ENCODE results near the gene TPPP2.

TPPP2 gene

GRCh38 chr14:21025371-21026273, 4.4 kb upstream of the TPPP2 start:
- peaks cover 0 to 2% (median 0%) of the 10 kb centered on the region in 4 experiments for H3K36me3 ChIP-seq (ENCODE audit: control insufficient read depth in 4 of 4, insufficient read depth in 4 of 4, low read length in 3 of 4)
- DNase-seq, result peak in 2 of 3 donors; percentile 25 to 64
- H3K4me1 ChIP-seq (ENCODE audit: control extremely low read depth in 1 of 4, control insufficient read depth in 4 of 4, insufficient read depth in 4 of 4, low read length in 3 of 4), result peaks cover 3 to 26% (median 12%) of the 10 kb centered on the region in 4 experiments
- ChIA-PET CTCF (interaction anchor here (1.0 to 5.5 kb wide), 5 partner anchors 9 to 167 kb away, joined by 3 to 63 read pairs (median 3); no protein-coding TSS in a partner anchor), POLR2A (interaction anchor here (1.6 kb wide), 1 partner anchor 19 kb away, joined by 3 read pairs; no protein-coding TSS in a partner anchor)
- WGBS (ENCODE audit: insufficient coverage), result 5% methylated on average over 34 of the region's 58 CpGs
- H3K27me3 ChIP-seq (replicated peaks in 2 of 5; ENCODE audit: control insufficient read depth in 4 of 5, insufficient read depth in 5 of 5, low read length in 4 of 5), result peaks cover 0 to 23% (median 6%) of the 10 kb centered on the region in 5 experiments
- H3K4me3 ChIP-seq (ENCODE audit: control insufficient read depth in 1 of 7, extremely low read depth in 1 of 7, insufficient read depth in 4 of 7, low read depth in 2 of 7, low read length in 6 of 7), result peak overlapping the region; percentile 42 to 89 (median 62)
- peak overlapping the region in 1 of 2 experiments; percentile 40 for H3K27ac ChIP-seq (ENCODE audit: insufficient read depth in 1 of 2, low read depth in 1 of 2, low read length in 2 of 2, poor library complexity in 1 of 2, severe bottlenecking in 2 of 2)
- no peaks in the 10 kb centered on the region for H3K9me3 ChIP-seq (ENCODE audit: control extremely low read depth in 1 of 5, control insufficient read depth in 4 of 5, insufficient read depth in 2 of 5, low read depth in 1 of 5, low read length in 4 of 5)

DNA sequence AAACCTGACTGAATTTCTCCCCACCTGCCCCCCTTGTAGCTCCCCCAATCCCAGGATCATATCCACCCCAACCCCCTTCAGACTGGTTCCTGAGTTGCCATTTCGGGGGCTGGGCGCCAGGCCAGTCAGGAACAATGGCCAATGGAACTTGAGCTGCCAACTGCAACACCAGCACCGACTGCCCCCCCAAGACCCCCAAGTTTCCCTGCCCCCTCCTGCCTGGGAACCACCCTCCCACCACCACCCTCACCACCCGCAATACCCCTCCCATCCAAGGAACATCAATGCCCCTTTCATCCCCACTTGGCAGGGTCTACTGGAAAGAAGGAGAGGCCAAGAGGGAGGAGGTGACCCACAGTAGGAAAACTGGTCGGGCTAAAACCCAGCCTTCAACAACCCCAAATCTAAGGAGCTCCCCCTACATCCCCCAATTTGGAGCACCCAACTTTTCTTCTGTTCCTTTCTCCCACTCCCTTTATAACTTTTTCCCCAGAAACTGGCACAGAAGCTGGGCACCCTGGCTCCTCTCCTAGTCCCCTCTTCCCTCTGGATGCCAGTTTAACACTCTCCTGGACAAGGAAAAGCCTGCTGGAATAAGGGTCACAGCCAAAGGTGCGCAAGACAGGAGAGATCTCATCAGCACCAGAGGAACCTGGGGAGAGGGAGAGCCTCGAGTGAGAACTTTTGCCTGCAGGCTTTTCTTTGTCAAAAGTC, 3.6 kb upstream of the TPPP2 start:
- 63% methylated on average over 2 of the region's 7 CpGs for WGBS (ENCODE audit: insufficient coverage)
- peaks cover 3 to 26% (median 12%) of the 10 kb centered on the region in 4 experiments for H3K4me1 ChIP-seq (ENCODE audit: control extremely low read depth in 1 of 4, control insufficient read depth in 4 of 4, insufficient read depth in 4 of 4, low read length in 3 of 4)
- no peak overlapping the region for H3K27ac ChIP-seq (ENCODE audit: insufficient read depth in 1 of 2, low read depth in 1 of 2, low read length in 2 of 2, poor library complexity in 1 of 2, severe bottlenecking in 2 of 2)
- H3K4me3 ChIP-seq (ENCODE audit: control insufficient read depth in 1 of 7, extremely low read depth in 1 of 7, insufficient read depth in 4 of 7, low read depth in 2 of 7, low read length in 6 of 7), result peak overlapping the region in 1 of 7 experiments; percentile 89
- CTCF ChIA-PET, result interaction anchor here (1.0 to 5.5 kb wide), 5 partner anchors 10 to 167 kb away, joined by 3 to 63 read pairs (median 3); no protein-coding TSS in a partner anchor
- POLR2A ChIA-PET, result interaction anchor here (1.6 kb wide), 1 partner anchor 18 kb away, joined by 3 read pairs; no protein-coding TSS in a partner anchor
- peaks cover 0 to 2% (median 0%) of the 10 kb centered on the region in 4 experiments for H3K36me3 ChIP-seq (ENCODE audit: control insufficient read depth in 4 of 4, insufficient read depth in 4 of 4, low read length in 3 of 4)
- peaks cover 0 to 18% (median 6%) of the 10 kb centered on the region in 5 experiments for H3K27me3 ChIP-seq (replicated peaks in 2 of 5; ENCODE audit: control insufficient read depth in 4 of 5, insufficient read depth in 5 of 5, low read length in 4 of 5)
- DNase-seq, result no peak
- no peaks in the 10 kb centered on the region for H3K9me3 ChIP-seq (ENCODE audit: control extremely low read depth in 1 of 5, control insufficient read depth in 4 of 5, insufficient read depth in 2 of 5, low read depth in 1 of 5, low read length in 4 of 5)

- 73% methylated on average over 3 of the region's 3 CpGs for whole genome bisulfite sequencing (ENCODE audit: insufficient coverage)
- Histone ChIP-seq H3K4me1 (ENCODE audit: control extremely low read depth in 1 of 4, control insufficient read depth in 4 of 4, insufficient read depth in 4 of 4, low read length in 3 of 4) (peaks cover 3 to 26% (median 12%) of the 10 kb centered on the region in 4 experiments), H3K36me3 (ENCODE audit: control insufficient read depth in 4 of 4, insufficient read depth in 4 of 4, low read length in 3 of 4) (no peaks in the 10 kb centered on the region), H3K4me3 (ENCODE audit: control insufficient read depth in 1 of 7, extremely low read depth in 1 of 7, insufficient read depth in 4 of 7, low read depth in 2 of 7, low read length in 6 of 7) (no peak overlapping the region), H3K27ac (ENCODE audit: insufficient read depth in 1 of 2, low read depth in 1 of 2, low read length in 2 of 2, poor library complexity in 1 of 2, severe bottlenecking in 2 of 2) (no peak overlapping the region), H3K27me3 (replicated peaks in 2 of 5; ENCODE audit: control insufficient read depth in 4 of 5, insufficient read depth in 5 of 5, low read length in 4 of 5) (peaks cover 0 to 21% (median 6%) of the 10 kb centered on the region in 5 experiments), H3K9me3 (ENCODE audit: control extremely low read depth in 1 of 5, control insufficient read depth in 4 of 5, insufficient read depth in 2 of 5, low read depth in 1 of 5, low read length in 4 of 5) (no peaks in the 10 kb centered on the region)
- no peak for DNase-seq
- POLR2A ChIA-PET, result interaction anchor here (1.6 kb wide), 1 partner anchor 17 kb away, joined by 3 read pairs; no protein-coding TSS in a partner anchor
- CTCF ChIA-PET, result interaction anchor here (1.0 to 5.5 kb wide), 5 partner anchors 10 to 168 kb away, joined by 3 to 63 read pairs (median 3); no protein-coding TSS in a partner anchor
These were observed 3.1 kb upstream of the TPPP2 start for GRCh38 chr14:21026988-21027315.

DNA sequence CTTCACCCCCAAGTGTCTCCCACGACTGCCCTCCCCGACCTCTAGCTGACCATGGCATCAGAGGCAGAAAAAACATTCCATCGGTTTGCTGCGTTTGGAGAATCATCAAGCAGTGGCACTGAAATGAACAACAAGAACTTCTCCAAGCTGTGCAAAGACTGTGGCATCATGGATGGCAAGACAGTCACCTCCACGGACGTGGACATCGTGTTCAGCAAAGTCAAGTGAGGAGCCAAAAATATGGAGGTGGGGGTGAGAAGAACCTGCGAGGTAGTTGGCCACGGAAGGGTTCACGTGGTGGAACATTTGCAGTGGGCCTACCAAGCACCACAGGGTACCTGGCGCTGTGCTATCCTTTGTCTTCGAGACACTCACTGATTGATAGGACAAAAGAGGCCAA, 514 bp downstream of the TPPP2 start:
- POLR2A ChIA-PET, result no interaction called here

DNA sequence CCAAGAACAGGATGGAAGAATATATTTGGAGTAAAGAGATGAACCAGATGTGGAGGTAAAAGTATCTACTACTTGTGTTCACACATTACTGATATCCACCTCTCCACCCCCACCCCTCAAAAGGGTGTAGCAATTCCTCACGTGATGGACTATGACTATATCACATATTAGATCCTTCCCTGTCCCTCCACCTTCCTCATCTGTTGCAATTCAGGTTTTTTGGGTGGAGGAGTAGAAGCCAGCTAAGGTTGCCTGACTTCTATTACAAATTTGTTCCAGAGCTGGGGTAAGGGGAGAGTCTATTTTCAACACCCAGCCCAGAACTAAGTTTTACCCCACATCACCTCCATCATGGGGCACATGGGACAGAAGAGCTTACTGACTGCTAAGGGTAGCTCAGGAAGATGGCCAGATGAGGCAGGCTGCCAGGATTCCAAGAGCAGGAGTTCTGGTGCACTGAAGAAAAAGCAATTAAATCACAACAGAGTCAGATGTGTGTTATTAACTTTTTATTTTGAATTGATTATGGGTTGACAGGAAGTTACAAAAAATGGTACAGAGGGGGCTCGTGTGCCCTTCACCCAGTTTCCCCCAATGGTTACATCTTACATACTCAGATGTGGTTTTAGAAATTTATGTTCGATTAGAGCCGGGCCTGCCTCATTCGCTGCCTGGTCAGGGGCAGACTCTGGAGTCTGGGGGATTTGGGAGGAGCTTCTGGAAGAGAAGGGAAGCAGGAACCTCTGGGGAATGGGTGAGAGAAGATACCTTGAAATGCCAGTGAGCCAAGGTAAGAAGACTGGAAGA, 2.5 kb downstream of the TPPP2 start:
- H3K4me3 ChIP-seq (ENCODE audit: control insufficient read depth in 1 of 7, extremely low read depth in 1 of 7, insufficient read depth in 4 of 7, low read depth in 2 of 7, low read length in 6 of 7), result no peak overlapping the region
- ChIA-PET POLR2A (no interaction called here), CTCF (interaction anchor here (1.2 to 6.9 kb wide), 7 partner anchors 9 to 72 kb away, joined by 3 to 155 read pairs (median 8); partner anchors contain the start of gene RNASE7)
- H3K9me3 ChIP-seq (ENCODE audit: control extremely low read depth in 1 of 5, control insufficient read depth in 4 of 5, insufficient read depth in 2 of 5, low read depth in 1 of 5, low read length in 4 of 5), result no peaks in the 10 kb centered on the region
- no peaks in the 10 kb centered on the region for H3K36me3 ChIP-seq (ENCODE audit: control insufficient read depth in 4 of 4, insufficient read depth in 4 of 4, low read length in 3 of 4)
- no peak overlapping the region for H3K27ac ChIP-seq (ENCODE audit: insufficient read depth in 1 of 2, low read depth in 1 of 2, low read length in 2 of 2, poor library complexity in 1 of 2, severe bottlenecking in 2 of 2)
- H3K4me1 ChIP-seq (ENCODE audit: control extremely low read depth in 1 of 4, control insufficient read depth in 4 of 4, insufficient read depth in 4 of 4, low read length in 3 of 4), result peaks cover 0 to 4% (median 1%) of the 10 kb centered on the region in 4 experiments
- H3K27me3 ChIP-seq (replicated peaks in 2 of 5; ENCODE audit: control insufficient read depth in 4 of 5, insufficient read depth in 5 of 5, low read length in 4 of 5), result peaks cover 0 to 3% (median 0%) of the 10 kb centered on the region in 5 experiments
- WGBS (ENCODE audit: insufficient coverage), result 100% methylated on average over 2 of the region's 5 CpGs
- DNase-seq, result no peak

More for the DNA sequence above, 514 bp downstream of the TPPP2 start:
- no peaks in the 10 kb centered on the region for H3K36me3 ChIP-seq (ENCODE audit: control insufficient read depth in 4 of 4, insufficient read depth in 4 of 4, low read length in 3 of 4)
- no peaks in the 10 kb centered on the region for H3K9me3 ChIP-seq (ENCODE audit: control extremely low read depth in 1 of 5, control insufficient read depth in 4 of 5, insufficient read depth in 2 of 5, low read depth in 1 of 5, low read length in 4 of 5)
- no peak for DNase-seq
- H3K27me3 ChIP-seq (replicated peaks in 2 of 5; ENCODE audit: control insufficient read depth in 4 of 5, insufficient read depth in 5 of 5, low read length in 4 of 5), result peaks cover 0 to 6% (median 0%) of the 10 kb centered on the region in 5 experiments
- H3K27ac ChIP-seq (ENCODE audit: insufficient read depth in 1 of 2, low read depth in 1 of 2, low read length in 2 of 2, poor library complexity in 1 of 2, severe bottlenecking in 2 of 2), result no peak overlapping the region
- WGBS (ENCODE audit: insufficient coverage), result 91% methylated on average over 10 of the region's 12 CpGs
- H3K4me3 ChIP-seq (ENCODE audit: control insufficient read depth in 1 of 7, extremely low read depth in 1 of 7, insufficient read depth in 4 of 7, low read depth in 2 of 7, low read length in 6 of 7), result no peak overlapping the region
- CTCF ChIA-PET, result interaction anchor here (0.8 to 5.5 kb wide), 4 partner anchors 11 to 19 kb away, joined by 3 to 63 read pairs (median 12); partner anchors contain the start of gene RNASE7
- H3K4me1 ChIP-seq (ENCODE audit: control extremely low read depth in 1 of 4, control insufficient read depth in 4 of 4, insufficient read depth in 4 of 4, low read length in 3 of 4), result peaks cover 0 to 13% (median 3%) of the 10 kb centered on the region in 4 experiments

- H3K27me3 ChIP-seq (replicated peaks in 2 of 5; ENCODE audit: control insufficient read depth in 4 of 5, insufficient read depth in 5 of 5, low read length in 4 of 5), result peaks cover 0 to 3% (median 0%) of the 10 kb centered on the region in 5 experiments
- CTCF ChIA-PET, result interaction anchor here (1.2 to 6.9 kb wide), 4 partner anchors 15 to 72 kb away, joined by 3 to 155 read pairs (median 8); no protein-coding TSS in a partner anchor
- POLR2A ChIA-PET, result no interaction called here
These were observed 3.2 kb downstream of the TPPP2 start for GRCh38 chr14:21033133-21033698.

More at GRCh38 chr14:21033133-21033698, 3.2 kb downstream of the TPPP2 start:
- Histone ChIP-seq H3K4me3 (ENCODE audit: control insufficient read depth in 1 of 7, extremely low read depth in 1 of 7, insufficient read depth in 4 of 7, low read depth in 2 of 7, low read length in 6 of 7) (no peak overlapping the region), H3K4me1 (ENCODE audit: control extremely low read depth in 1 of 4, control insufficient read depth in 4 of 4, insufficient read depth in 4 of 4, low read length in 3 of 4) (peaks cover 0 to 4% (median 1%) of the 10 kb centered on the region in 4 experiments), H3K9me3 (ENCODE audit: control extremely low read depth in 1 of 5, control insufficient read depth in 4 of 5, insufficient read depth in 2 of 5, low read depth in 1 of 5, low read length in 4 of 5) (no peaks in the 10 kb centered on the region), H3K27ac (ENCODE audit: insufficient read depth in 1 of 2, low read depth in 1 of 2, low read length in 2 of 2, poor library complexity in 1 of 2, severe bottlenecking in 2 of 2) (no peak overlapping the region), H3K36me3 (ENCODE audit: control insufficient read depth in 4 of 4, insufficient read depth in 4 of 4, low read length in 3 of 4) (no peaks in the 10 kb centered on the region)
- no peak for DNase-seq
- WGBS (ENCODE audit: insufficient coverage), result 92% methylated on average over 3 of the region's 4 CpGs
